Stomach (tissue), 4 donors: ENCODE measurements around the gene DOK3.

Experiments used
- CTCF ChIP-seq, 7 experiments: fragments of 450-650 bp in 4 of 7; fragments of 200-600 bp in 3 of 7; sonication (generic) in 3 of 7; IDR thresholded peaks; one replicate each; pipeline ENCODE4 v1.5.1; 2016 to 2019; ENCODE audit warnings: antibody characterized with exemption in 7 of 7, control low read depth in 2 of 7, mild to moderate bottlenecking in 1 of 7
- POLR2AphosphoS5 ChIP-seq, 3 donors: sonication (generic); formaldehyde crosslinking; IDR thresholded peaks; one replicate each; pipeline ENCODE4 v1.6.1; 2016; ENCODE audit warnings: antibody characterized with exemption in 3 of 3

GRCh38 chr5:177507596-177508220, 1.9 kb downstream of the DOK3 start:
- TF ChIP-seq POLR2AphosphoS5 (IDR thresholded peaks at IDR 0.05) (no peak), CTCF (IDR thresholded peaks at IDR 0.05) (no peak)
